ENCODE measurements around the gene RABGAP1L.

- TF ChIP-seq EZH2 (IDR thresholded peaks at IDR 0.05; ENCODE audit: low read length) (no peak), CTCF (optimal IDR thresholded peaks at IDR 0.05 in 1 of 3, IDR thresholded peaks at IDR 0.05 in 1 of 3, conservative IDR thresholded peaks at IDR 0.05 in 1 of 3; ENCODE audit: extremely low read depth in 1 of 3, insufficient read depth in 2 of 3, low read length in 3 of 3) (no peak)
Observed at GRCh38 chr1:174989536-174990220, 830.4 kb downstream of the RABGAP1L start.

Data from keratinocyte (primary cell).